HepG2 (cell line): Measurements from ENCODE around the gene ZNF425. TPM values are rescaled to one million over a fixed set of nuclear protein-coding genes. Genes with fewer than 3 reads are reported as not detected.

Source experiments
- ATAC-seq: fragments of 200-7000 bp; cut with Tn5 transposase; 3 replicates; pipeline ENCODE4 v1.9.1; 2020; ENCODE audit warnings: mild to moderate bottlenecking, moderate library complexity
- BruUV-seq: library from RNA; stranded (reverse); fragments of 400-500 nt; replicated peaks from 2 replicates; lab custom pipeline; 2021; lab: Mats Ljungman, UMichigan
- CTCF ChIA-PET: fragments of 300-600 bp; formaldehyde crosslinking; extraction: SDS; loops from one replicate; lab custom pipeline; 2021; ENCODE audit warnings: low total read pairs, inconsistent platforms, low intra/inter-chr PET ratio; lab: Yijun Ruan, JAX
- POLR2A ChIA-PET: fragments of 350-600 bp; sonication (Branson Sonifier 250); formaldehyde crosslinking; loops from one replicate; lab custom pipeline; 2020; ENCODE audit warnings: antibody characterized with exemption, inconsistent platforms; lab: Yijun Ruan, JAX
- DNase-seq: peaks from one replicate; pipeline ENCODE4 v3.0.0-alpha.2; 2015; ENCODE audit warnings: low spot score
- FAIRE-seq: peaks from 3 replicates; lab custom pipeline; 2011; peaks lifted over from hg19 to GRCh38; lab: Jason Lieb, UNC
- H2AFZ ChIP-seq: one replicate; pipeline ENCODE4 v1.6.1; 2011; ENCODE audit warnings: low read length, inconsistent platforms
- H3K27ac ChIP-seq: fragments of 300-600 bp; 3 replicates; pipeline ENCODE4 v1.8.0; 2011; ENCODE audit warnings: mixed run types, mild to moderate bottlenecking, mixed read lengths, low read length, inconsistent platforms; ENCODE audit not compliant: insufficient read depth; ENCODE audit errors: extremely low read length
- H3K27me3 ChIP-seq, 2 experiments: fragments of 200-600 bp in 1 of 2; 2 replicates in 1 of 2; 3 replicates in 1 of 2; pipeline versions ENCODE4 v1.6.0 to v1.8.0; 2011; ENCODE audit warnings: low read length in 2 of 2, mild to moderate bottlenecking in 2 of 2, moderate library complexity in 2 of 2, inconsistent platforms in 1 of 2; ENCODE audit not compliant: insufficient read depth in 2 of 2, control insufficient read depth in 1 of 2
- H3K36me3 ChIP-seq, 2 experiments: fragments of 200-600 bp in 1 of 2; replicated peaks in 1 of 2; 2 replicates in 1 of 2; 3 replicates in 1 of 2; pipeline versions ENCODE4 v1.5.1 to v1.8.0; 2011; ENCODE audit warnings: low read length in 2 of 2, inconsistent platforms in 1 of 2; ENCODE audit not compliant: insufficient read depth in 2 of 2, control insufficient read depth in 1 of 2
- H3K4me1 ChIP-seq: 2 replicates; pipeline ENCODE4 v1.5.1; 2012; ENCODE audit warnings: low read length, inconsistent platforms; ENCODE audit not compliant: insufficient read depth
- H3K4me2 ChIP-seq: 2 replicates; pipeline ENCODE4 v1.6.0; 2011; ENCODE audit warnings: low read depth, low read length, inconsistent platforms
- H3K4me3 ChIP-seq, 3 experiments: fragments of 200-600 bp in 1 of 3; sonication (generic), shearing (Covaris generic) in 1 of 3; replicated peaks in 1 of 3; 2 replicates each; pipeline ENCODE4 v1.5.1; 2011 to 2016; ENCODE audit warnings: low read length in 3 of 3, inconsistent platforms in 2 of 3, low read depth in 2 of 3, mild to moderate bottlenecking in 2 of 3, control low read depth in 1 of 3, mixed read lengths in 1 of 3; ENCODE audit not compliant: insufficient read depth in 1 of 3
- H3K79me2 ChIP-seq: one replicate; pipeline ENCODE4 v1.6.1; 2011; ENCODE audit warnings: low read length, inconsistent platforms; ENCODE audit not compliant: insufficient read depth
- H3K9ac ChIP-seq: 2 replicates; pipeline ENCODE4 v1.6.0; 2011; ENCODE audit warnings: mild to moderate bottlenecking, low read depth, low read length, inconsistent platforms; ENCODE audit not compliant: insufficient read depth
- H3K9me3 ChIP-seq: 2 replicates; pipeline ENCODE4 v1.5.1; 2012; ENCODE audit warnings: mild to moderate bottlenecking, low read length
- H4K20me1 ChIP-seq: 2 replicates; pipeline ENCODE4 v1.6.0; 2011; ENCODE audit warnings: inconsistent platforms, mild to moderate bottlenecking, low read length, moderate library complexity; ENCODE audit not compliant: insufficient read depth
- FLYWCH1 ChIP-seq: sonication (generic); formaldehyde crosslinking; IDR thresholded peaks from 2 replicates; pipeline ENCODE4 v1.8.1; 2023; ENCODE audit warnings: mild to moderate bottlenecking, missing genetic modification reagents
- HNRNPLL ChIP-seq: fragments of 200-400 bp; formaldehyde crosslinking; IDR thresholded peaks from 2 replicates; pipeline ENCODE4 v1.6.1; 2017; ENCODE audit warnings: mild to moderate bottlenecking, low read depth, low read length; ENCODE audit not compliant: poor library complexity, severe bottlenecking
- KDM1A ChIP-seq: IDR thresholded peaks from 2 replicates; pipeline ENCODE4 v1.6.1; 2016; ENCODE audit warnings: missing compliant biosample characterization
- KDM2A ChIP-seq: sonication (generic); formaldehyde crosslinking; IDR thresholded peaks from 2 replicates; pipeline ENCODE4 v1.4.0; 2020; ENCODE audit warnings: low read depth, missing genetic modification reagents, borderline replicate concordance
- KLF13 ChIP-seq: sonication (generic); formaldehyde crosslinking; IDR thresholded peaks from 2 replicates; pipeline ENCODE4 v1.4.0; 2020; ENCODE audit warnings: mild to moderate bottlenecking, missing genetic modification reagents
- NBN ChIP-seq: fragments of 450-650 bp; conservative IDR thresholded peaks from 2 replicates; pipeline ENCODE4 v1.6.1; 2017
- PHB2 ChIP-seq: fragments of 450-650 bp; IDR thresholded peaks from 2 replicates; pipeline ENCODE4 v1.6.1; 2018; ENCODE audit not compliant: partially characterized antibody
- PRMT3 ChIP-seq: sonication (generic); formaldehyde crosslinking; IDR thresholded peaks from 2 replicates; pipeline ENCODE4 v1.8.1; 2022; ENCODE audit warnings: low read depth, mild to moderate bottlenecking, moderate library complexity, missing genetic modification reagents, borderline replicate concordance
- SCMH1 ChIP-seq: sonication (generic); formaldehyde crosslinking; IDR thresholded peaks from 2 replicates; pipeline ENCODE4 v1.9.0; 2021; ENCODE audit warnings: missing genetic modification reagents, mild to moderate bottlenecking, borderline replicate concordance
- THYN1 ChIP-seq: sonication (generic); formaldehyde crosslinking; IDR thresholded peaks from 2 replicates; pipeline ENCODE4 v1.8.1; 2023; ENCODE audit warnings: low read depth, mild to moderate bottlenecking, moderate library complexity, missing genetic modification reagents, borderline replicate concordance
- ZBTB38 ChIP-seq: sonication (generic); formaldehyde crosslinking; IDR thresholded peaks from 2 replicates; pipeline ENCODE4 v1.5.1; 2020; ENCODE audit warnings: mild to moderate bottlenecking, missing genetic modification reagents
- ZBTB42 ChIP-seq: sonication (generic); formaldehyde crosslinking; IDR thresholded peaks from 2 replicates; pipeline ENCODE4 v1.5.0; 2020; ENCODE audit warnings: mild to moderate bottlenecking, missing genetic modification reagents
- ZC3H13 ChIP-seq: sonication (generic); formaldehyde crosslinking; IDR thresholded peaks from 2 replicates; pipeline ENCODE4 v1.8.1; 2023; ENCODE audit warnings: mild to moderate bottlenecking, missing genetic modification reagents, moderate library complexity
- ZNF18 ChIP-seq: sonication (generic); formaldehyde crosslinking; IDR thresholded peaks from 2 replicates; pipeline ENCODE4 v1.8.0; 2022; ENCODE audit warnings: mild to moderate bottlenecking, missing genetic modification reagents; ENCODE audit not compliant: insufficient replicate concordance
- ZNF326 ChIP-seq: sonication (generic); formaldehyde crosslinking; IDR thresholded peaks from 2 replicates; pipeline ENCODE4 v1.4.0; 2020; ENCODE audit warnings: missing genetic modification reagents, borderline replicate concordance
- WGBS: methylation state at CpG from one replicate; pipeline ENCODE4 v1.1.6; 2017; ENCODE audit warnings: low lambda C conversion rate; 5-methylcytosine and 5-hydroxymethylcytosine counted together
- in situ Hi-C: cut with HindIII; loops from 2 replicates; pipeline ENCODE4 v1.10.0; 2017; ENCODE audit warnings: low pct_unique_long_range_greater_than_20kb; ENCODE audit not compliant: extremely low pct_ligation_motif_present
- intact Hi-C: fragments of 100-400 bp; cut with micrococcal nuclease; formaldehyde crosslinking; loops from one replicate; pipeline ENCODE4 v1.10.0; 2022; ENCODE audit not compliant: unreplicated experiment
- polyA plus RNA-seq, 8 experiments: library from polyadenylated mRNA; depleted of rRNA in 3 of 8; stranded (reverse) in 7 of 8; unstranded in 1 of 8; fragments of >200 nt; fragmentation: Illumina TruSeq in 4 of 8; extraction: Trizol in 4 of 8; gene quantifications; 2 replicates each; pipeline versions ENCODE4 v1.2.1 to v1.2.3, GENCODE V29; 2011 to 2016; ENCODE audit warnings: low read depth in 4 of 8, missing spikeins in 1 of 8, mixed read lengths in 1 of 8; ENCODE audit not compliant: insufficient read depth in 1 of 8
- total RNA-seq, 5 experiments: library from RNA; depleted of rRNA; stranded (reverse); fragments of >200 nt; fragmentation: Illumina TruSeq; extraction: Trizol; gene quantifications; 2 replicates each; pipeline ENCODE4 v1.2.3, GENCODE V29; 2016; ENCODE audit warnings: low read depth in 1 of 5
- TF ChIP-seq, protein P1 (sequence below): sonication (generic); formaldehyde crosslinking; IDR thresholded peaks from 2 replicates; pipeline ENCODE4 v1.9.0; 2021; ENCODE audit warnings: mild to moderate bottlenecking, missing genetic modification reagents

ZNF425 gene
- total and polyA plus RNA-seq, 2 of the 13 experiments (the other 11 are each of a cell fraction or from before 2014, with no cell fraction given), result 0.51 to 1.1 TPM

DNA sequence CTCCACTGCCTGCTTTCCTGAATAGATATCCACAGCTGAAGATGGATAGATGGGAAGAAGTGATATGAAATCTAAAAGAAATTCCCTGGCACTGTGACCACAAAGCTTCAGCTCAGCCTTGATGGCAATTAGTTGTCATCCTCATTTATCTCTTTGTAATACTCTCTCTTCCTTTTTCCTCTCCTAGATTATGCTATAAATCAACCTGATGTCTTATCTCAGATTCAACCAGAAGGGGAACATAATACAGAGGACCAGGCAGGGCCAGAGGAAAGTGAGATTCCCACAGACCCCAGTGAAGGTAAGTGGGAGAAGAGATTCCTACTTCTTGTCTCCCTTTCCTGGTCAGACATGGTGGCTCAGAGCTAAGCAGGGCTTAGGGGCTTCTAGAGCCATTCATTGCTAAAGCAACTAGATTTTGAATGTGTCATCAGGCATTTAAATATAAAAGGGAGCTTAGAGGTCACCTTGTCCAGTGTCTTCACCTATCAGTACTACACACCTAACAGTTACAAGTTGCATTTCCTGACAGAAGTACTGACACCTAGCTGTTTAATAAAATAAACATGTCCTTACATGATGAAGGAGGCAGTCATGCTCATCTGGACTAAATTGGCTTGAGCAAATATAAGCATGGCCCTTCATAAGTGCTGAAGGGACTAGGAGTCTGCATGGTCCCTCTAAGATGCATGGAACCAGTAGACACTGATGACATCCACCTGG, 40.7 kb upstream of the ZNF425 start (continued):
- TF ChIP-seq KDM2A (CRISPR knock-in tag) (no peak), THYN1 (CRISPR knock-in tag) (no peak)

DNA sequence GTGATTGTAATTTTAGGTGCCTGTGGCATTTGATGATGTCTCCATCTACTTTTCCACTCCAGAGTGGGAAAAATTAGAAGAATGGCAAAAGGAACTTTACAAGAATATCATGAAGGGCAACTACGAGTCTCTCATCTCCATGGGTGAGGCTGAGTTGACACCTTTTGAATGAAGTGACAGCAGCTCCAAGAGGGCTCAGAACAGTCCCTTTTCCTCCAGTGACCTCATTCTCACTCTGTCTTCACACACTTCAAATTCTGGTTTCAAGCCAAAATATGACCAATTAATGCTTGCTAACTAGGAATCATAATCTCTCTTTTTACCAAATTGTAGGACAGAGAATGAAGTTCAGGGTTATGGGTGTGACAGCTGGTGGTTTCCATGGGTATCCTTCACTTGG, 40.0 kb upstream of the ZNF425 start:
- H3K79me2 ChIP-seq, result no peaks in the 10 kb centered on the region
- intact Hi-C loops (no loop called here), in situ Hi-C loops (no loop called here)
- FAIRE-seq (no peak), DNase-seq (no peak), ATAC-seq (no peak)
- ChIA-PET CTCF (no interaction called here), POLR2A (no interaction called here)
- H3K36me3 ChIP-seq, result peaks cover 20 to 51% of the 10 kb centered on the region in 2 experiments
- H3K9me3 ChIP-seq, result no peaks in the 10 kb centered on the region
- H2AFZ ChIP-seq, result no peak overlapping the region
- no peaks in the 10 kb centered on the region for H3K4me1 ChIP-seq
- H3K9ac ChIP-seq, result no peak overlapping the region
- 90% methylated on average over 1 of the region's 1 CpG for WGBS
- H4K20me1 ChIP-seq, result no peaks in the 10 kb centered on the region
- H3K4me2 ChIP-seq, result no peak overlapping the region
- no peak overlapping the region for H3K4me3 ChIP-seq
- BruUV-seq, result no TSS peak
- H3K27me3 ChIP-seq, result no peaks in the 10 kb centered on the region
- no peak overlapping the region for H3K27ac ChIP-seq
- no peak for TF ChIP-seq ZBTB38 (CRISPR knock-in tag)
- TF ChIP-seq KDM1A (CRISPR knock-in tag), result no peak
- no peak for TF ChIP-seq KLF13 (CRISPR knock-in tag)
- no peak for TF ChIP-seq PHB2
- TF ChIP-seq FLYWCH1 (CRISPR knock-in tag), result no peak
- no peak for TF ChIP-seq NBN
- TF ChIP-seq HNRNPLL, result no peak
- no peak for TF ChIP-seq PRMT3 (CRISPR knock-in tag)
- TF ChIP-seq ZNF326 (CRISPR knock-in tag), result no peak
- TF ChIP-seq ZBTB42 (CRISPR knock-in tag), result no peak
- TF ChIP-seq ZNF18, result no peak
- no peak for TF ChIP-seq SCMH1 (CRISPR knock-in tag)
- TF ChIP-seq, protein P1, sequence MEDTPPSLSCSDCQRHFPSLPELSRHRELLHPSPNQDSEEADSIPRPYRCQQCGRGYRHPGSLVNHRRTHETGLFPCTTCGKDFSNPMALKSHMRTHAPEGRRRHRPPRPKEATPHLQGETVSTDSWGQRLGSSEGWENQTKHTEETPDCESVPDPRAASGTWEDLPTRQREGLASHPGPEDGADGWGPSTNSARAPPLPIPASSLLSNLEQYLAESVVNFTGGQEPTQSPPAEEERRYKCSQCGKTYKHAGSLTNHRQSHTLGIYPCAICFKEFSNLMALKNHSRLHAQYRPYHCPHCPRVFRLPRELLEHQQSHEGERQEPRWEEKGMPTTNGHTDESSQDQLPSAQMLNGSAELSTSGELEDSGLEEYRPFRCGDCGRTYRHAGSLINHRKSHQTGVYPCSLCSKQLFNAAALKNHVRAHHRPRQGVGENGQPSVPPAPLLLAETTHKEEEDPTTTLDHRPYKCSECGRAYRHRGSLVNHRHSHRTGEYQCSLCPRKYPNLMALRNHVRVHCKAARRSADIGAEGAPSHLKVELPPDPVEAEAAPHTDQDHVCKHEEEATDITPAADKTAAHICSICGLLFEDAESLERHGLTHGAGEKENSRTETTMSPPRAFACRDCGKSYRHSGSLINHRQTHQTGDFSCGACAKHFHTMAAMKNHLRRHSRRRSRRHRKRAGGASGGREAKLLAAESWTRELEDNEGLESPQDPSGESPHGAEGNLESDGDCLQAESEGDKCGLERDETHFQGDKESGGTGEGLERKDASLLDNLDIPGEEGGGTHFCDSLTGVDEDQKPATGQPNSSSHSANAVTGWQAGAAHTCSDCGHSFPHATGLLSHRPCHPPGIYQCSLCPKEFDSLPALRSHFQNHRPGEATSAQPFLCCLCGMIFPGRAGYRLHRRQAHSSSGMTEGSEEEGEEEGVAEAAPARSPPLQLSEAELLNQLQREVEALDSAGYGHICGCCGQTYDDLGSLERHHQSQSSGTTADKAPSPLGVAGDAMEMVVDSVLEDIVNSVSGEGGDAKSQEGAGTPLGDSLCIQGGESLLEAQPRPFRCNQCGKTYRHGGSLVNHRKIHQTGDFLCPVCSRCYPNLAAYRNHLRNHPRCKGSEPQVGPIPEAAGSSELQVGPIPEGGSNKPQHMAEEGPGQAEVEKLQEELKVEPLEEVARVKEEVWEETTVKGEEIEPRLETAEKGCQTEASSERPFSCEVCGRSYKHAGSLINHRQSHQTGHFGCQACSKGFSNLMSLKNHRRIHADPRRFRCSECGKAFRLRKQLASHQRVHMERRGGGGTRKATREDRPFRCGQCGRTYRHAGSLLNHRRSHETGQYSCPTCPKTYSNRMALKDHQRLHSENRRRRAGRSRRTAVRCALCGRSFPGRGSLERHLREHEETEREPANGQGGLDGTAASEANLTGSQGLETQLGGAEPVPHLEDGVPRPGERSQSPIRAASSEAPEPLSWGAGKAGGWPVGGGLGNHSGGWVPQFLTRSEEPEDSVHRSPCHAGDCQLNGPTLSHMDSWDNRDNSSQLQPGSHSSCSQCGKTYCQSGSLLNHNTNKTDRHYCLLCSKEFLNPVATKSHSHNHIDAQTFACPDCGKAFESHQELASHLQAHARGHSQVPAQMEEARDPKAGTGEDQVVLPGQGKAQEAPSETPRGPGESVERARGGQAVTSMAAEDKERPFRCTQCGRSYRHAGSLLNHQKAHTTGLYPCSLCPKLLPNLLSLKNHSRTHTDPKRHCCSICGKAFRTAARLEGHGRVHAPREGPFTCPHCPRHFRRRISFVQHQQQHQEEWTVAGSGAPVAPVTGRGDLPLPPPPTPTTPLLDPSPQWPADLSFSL (CRISPR knock-in tag), result no peak
- no peak for TF ChIP-seq ZC3H13
